A549 treated with Mapracorat at 1 μM for 4 hours (cell line): ENCODE measurements around the gene SMAD6. TPM values are rescaled to one million over a fixed set of nuclear protein-coding genes. Genes with fewer than 3 reads are reported as not detected.

Experiments used
- total RNA-seq: library from RNA; stranded (reverse); fragments of 200-300 nt; extraction: Qiagen RNA extraction; gene quantifications from 5 replicates; pipeline ENCODE4 v1.2.3, GENCODE V29; 2022

SMAD6 gene
- 16.9 to 29.6 TPM (median 25.2 TPM) in 5 replicates for total RNA-seq

GRCh38 chr15:66702035-66702786, at the start of gene SMAD6:
TSS of gene SMAD6 (plus strand) at chr15:66702236. CDS start at chr15:66703259, 1,023 bp downstream.

Other genes with a start within 250 kb of the SMAD6 start
- gene SNAPC5, start 204.5 kb upstream of the SMAD6 start, total RNA-seq, result 43.0 to 61.0 TPM (median 45.7 TPM) in 5 replicates
- 5,201 to 6,411 TPM (median 5,352 TPM) in 5 replicates for gene RPL4, start 197.4 kb upstream of the SMAD6 start, total RNA-seq
- 31.5 to 39.7 TPM (median 35.3 TPM) in 5 replicates for gene ZWILCH, start 196.9 kb upstream of the SMAD6 start, total RNA-seq
- not detected in 5 replicates for gene LCTL, start 136.2 kb upstream of the SMAD6 start, total RNA-seq